ENCODE data around the gene FAM107B.

FAM107B gene

GRCh38 chr10:14572811-14573210, 201.9 kb downstream of the FAM107B start:
- DNase-seq, result no peak

- no peak for DNase-seq
These were observed 202.7 kb downstream of the FAM107B start for GRCh38 chr10:14571866-14572507.

GRCh38 chr10:14570800-14571199, 203.9 kb downstream of the FAM107B start:
- no peak for DNase-seq

- DNase-seq, result no peak
These were observed 205.2 kb downstream of the FAM107B start for GRCh38 chr10:14569274-14570060.

- DNase-seq, result no peak
These were observed 207.3 kb downstream of the FAM107B start for GRCh38 chr10:14567421-14567820.

- DNase-seq, result no peak
These were observed 208.2 kb downstream of the FAM107B start for GRCh38 chr10:14566498-14566897.

GRCh38 chr10:14565199-14565598, 209.5 kb downstream of the FAM107B start:
- DNase-seq, result no peak

- no peak for DNase-seq
These were observed 210.4 kb downstream of the FAM107B start for GRCh38 chr10:14564268-14564744.

GRCh38 chr10:14563359-14563940, 211.2 kb downstream of the FAM107B start:
- DNase-seq, result no peak

- DNase-seq, result no peak
These were observed 211.7 kb downstream of the FAM107B start for GRCh38 chr10:14563076-14563336.

GRCh38 chr10:14562218-14563075, 212.2 kb downstream of the FAM107B start:
- no peak for DNase-seq

GRCh38 chr10:14560791-14561765, 213.6 kb downstream of the FAM107B start:
- no peak for DNase-seq

GRCh38 chr10:14560274-14560673, 214.4 kb downstream of the FAM107B start:
- DNase-seq, result no peak

- DNase-seq, result no peak
These were observed 216.7 kb downstream of the FAM107B start for GRCh38 chr10:14558025-14558424.

- no peak for DNase-seq
These were observed 217.1 kb downstream of the FAM107B start for GRCh38 chr10:14557567-14557966.

GRCh38 chr10:14556285-14556956, 218.3 kb downstream of the FAM107B start:
- no peak for DNase-seq

- DNase-seq, result no peak
These were observed 218.9 kb downstream of the FAM107B start for GRCh38 chr10:14555807-14556206.

GRCh38 chr10:14554491-14555205, 220.0 kb downstream of the FAM107B start:
- DNase-seq, result no peak

- no peak for DNase-seq
These were observed 220.6 kb downstream of the FAM107B start for GRCh38 chr10:14554091-14554490.

GRCh38 chr10:14553448-14553847, 221.2 kb downstream of the FAM107B start:
- DNase-seq, result no peak

GRCh38 chr10:14552015-14552414, 222.7 kb downstream of the FAM107B start:
- DNase-seq, result no peak
